DND-41 (cell line): ENCODE data around the gene ZMYND19.

ENCODE experiments used
- ATAC-seq: fragments of 200-7000 bp; cut with Tn5 transposase; 3 replicates; pipeline ENCODE4 v1.9.1; 2021; ENCODE audit warnings: low read depth; ENCODE audit not compliant: insufficient read depth
- DNase-seq: peaks from one replicate; pipeline ENCODE4 v3.0.0-alpha.2; 2020
- H2AFZ ChIP-seq: 2 replicates; pipeline ENCODE4 v1.6.0; 2012; ENCODE audit warnings: low read depth, low read length
- H3K27ac ChIP-seq: 2 replicates; pipeline ENCODE4 v1.5.1; 2012; ENCODE audit warnings: low read length, inconsistent platforms
- H3K27me3 ChIP-seq: fragments of 200-600 bp; sonication (generic); 2 replicates; pipeline ENCODE4 v1.6.0; 2012; ENCODE audit warnings: low read length, mild to moderate bottlenecking, inconsistent platforms; ENCODE audit not compliant: insufficient read depth, poor library complexity
- H3K36me3 ChIP-seq: 2 replicates; pipeline ENCODE4 v1.5.1; 2012; ENCODE audit warnings: low read length, inconsistent platforms; ENCODE audit not compliant: insufficient read depth
- H3K4me1 ChIP-seq: 2 replicates; pipeline ENCODE4 v1.5.1; 2012; ENCODE audit warnings: mild to moderate bottlenecking, low read length; ENCODE audit not compliant: insufficient read depth
- H3K4me2 ChIP-seq: 2 replicates; pipeline ENCODE4 v1.6.0; 2012; ENCODE audit warnings: mild to moderate bottlenecking, moderate library complexity, low read length, inconsistent platforms; ENCODE audit not compliant: insufficient read depth
- H3K4me3 ChIP-seq, 2 experiments: fragments of 200-600 bp in 1 of 2; shearing (Covaris generic) in 1 of 2; 2 replicates each; pipeline ENCODE4 v1.5.1; 2012 to 2016; ENCODE audit warnings: inconsistent platforms in 2 of 2, low read length in 2 of 2, mild to moderate bottlenecking in 2 of 2, low read depth in 1 of 2, moderate library complexity in 1 of 2
- H3K79me2 ChIP-seq: 2 replicates; pipeline ENCODE4 v1.6.0; 2012; ENCODE audit warnings: low read length, inconsistent platforms; ENCODE audit not compliant: insufficient read depth
- H3K9ac ChIP-seq: 2 replicates; pipeline ENCODE4 v1.6.0; 2012; ENCODE audit warnings: low read depth, mild to moderate bottlenecking, inconsistent platforms, low read length, moderate library complexity
- H3K9me3 ChIP-seq: 2 replicates; pipeline ENCODE4 v1.5.1; 2012; ENCODE audit warnings: low read length, moderate library complexity, mild to moderate bottlenecking, inconsistent platforms; ENCODE audit not compliant: insufficient read depth, severe bottlenecking
- H4K20me1 ChIP-seq: 2 replicates; pipeline ENCODE4 v1.6.0; 2012; ENCODE audit warnings: low read length; ENCODE audit not compliant: insufficient read depth
- CTCF ChIP-seq: IDR thresholded peaks from 2 replicates; pipeline ENCODE4 v1.5.1; 2012; ENCODE audit warnings: borderline replicate concordance, low read length, moderate library complexity, mild to moderate bottlenecking; ENCODE audit not compliant: poor library complexity, severe bottlenecking; ENCODE audit errors: extremely low read depth
- EZH2 ChIP-seq: IDR thresholded peaks from 3 replicates; pipeline ENCODE4 v1.6.1; 2012; ENCODE audit warnings: borderline replicate concordance, low read depth, mild to moderate bottlenecking, moderate library complexity, low read length, inconsistent platforms; ENCODE audit not compliant: severe bottlenecking

The ZMYND19 gene

GRCh38 chr9:137575716-137576411 lies 14.4 kb downstream of the ZMYND19 start:
- ATAC-seq = no peak
- TF ChIP-seq CTCF (no peak), EZH2 (no peak)
- no peak overlapping the region for H3K9ac ChIP-seq
- no peaks in the 10 kb centered on the region for H3K27me3 ChIP-seq
- peaks cover 47% of the 10 kb centered on the region for H3K79me2 ChIP-seq
- peaks cover 48% of the 10 kb centered on the region for H3K36me3 ChIP-seq
- no peak overlapping the region for H2AFZ ChIP-seq
- peaks cover 33% of the 10 kb centered on the region for H3K4me1 ChIP-seq
- no peak overlapping the region for H3K4me3 ChIP-seq
- H3K4me2 ChIP-seq = peak overlapping the region; percentile 93; the same call in 1 of the 2 replicates
- H3K27ac ChIP-seq = no peak overlapping the region
- DNase-seq = no peak
- H4K20me1 ChIP-seq = peaks cover 30% of the 10 kb centered on the region; the same call in 1 of the 2 replicates
- H3K9me3 ChIP-seq = no peaks in the 10 kb centered on the region

GRCh38 chr9:137575364-137575715 lies 15.0 kb downstream of the ZMYND19 start:
- Histone ChIP-seq H3K27me3 (no peaks in the 10 kb centered on the region), H3K4me2 (peak overlapping the region; percentile 22; the same call in 1 of the 2 replicates), H3K9ac (no peak overlapping the region), H3K4me1 (peaks cover 33% of the 10 kb centered on the region), H3K4me3 (no peak overlapping the region), H2AFZ (no peak overlapping the region), H3K36me3 (peaks cover 52% of the 10 kb centered on the region), H4K20me1 (peaks cover 30% of the 10 kb centered on the region; the same call in 1 of the 2 replicates), H3K9me3 (no peaks in the 10 kb centered on the region), H3K79me2 (peaks cover 47% of the 10 kb centered on the region), H3K27ac (no peak overlapping the region)
- ATAC-seq (no peak), DNase-seq (no peak)
- TF ChIP-seq EZH2 = no peak
- no peak for TF ChIP-seq CTCF

GRCh38 chr9:137574192-137574591 lies 16.1 kb downstream of the ZMYND19 start:
- Histone ChIP-seq H3K36me3 (peaks cover 52% of the 10 kb centered on the region), H3K4me2 (no peak overlapping the region), H3K9me3 (no peaks in the 10 kb centered on the region), H3K4me3 (no peak overlapping the region), H3K27me3 (no peaks in the 10 kb centered on the region), H3K4me1 (peaks cover 30% of the 10 kb centered on the region), H4K20me1 (peaks cover 35% of the 10 kb centered on the region; the same call in 1 of the 2 replicates), H3K27ac (no peak overlapping the region), H3K79me2 (peaks cover 49% of the 10 kb centered on the region), H3K9ac (no peak overlapping the region), H2AFZ (no peak overlapping the region)
- ATAC-seq (no peak), DNase-seq (no peak)
- TF ChIP-seq CTCF = no peak
- TF ChIP-seq EZH2 = no peak
